Liver (tissue), 9 donors: ENCODE results near the gene SLC25A44. TPM values are rescaled to one million over a fixed set of nuclear protein-coding genes. Genes with fewer than 3 reads are reported as not detected.
A peak's percentile ranks its signal among the peaks of the same experiment; 100 is the strongest.

ENCODE experiments used
- DNase-seq: peaks from one replicate; pipeline ENCODE4 v3.0.0-alpha.2; 2017; ENCODE audit warnings: low spot score
- H3K27ac ChIP-seq, 2 donors: one replicate each; pipeline ENCODE4 v1.7.0; 2013; ENCODE audit warnings: inconsistent platforms in 2 of 2, low read length in 2 of 2, control low read depth in 1 of 2, low read depth in 1 of 2, mild to moderate bottlenecking in 1 of 2
- H3K27me3 ChIP-seq, 4 donors: one replicate each; pipeline versions ENCODE4 v1.6.1 to v1.7.0; 2013; ENCODE audit warnings: low read length in 3 of 4, inconsistent platforms in 1 of 4, mild to moderate bottlenecking in 1 of 4, moderate library complexity in 1 of 4; ENCODE audit not compliant: control insufficient read depth in 4 of 4, insufficient read depth in 4 of 4
- H3K36me3 ChIP-seq, 4 donors: one replicate each; pipeline versions ENCODE4 v1.6.1 to v1.7.0; 2013; ENCODE audit warnings: low read length in 3 of 4, mild to moderate bottlenecking in 3 of 4, low read depth in 1 of 4, moderate library complexity in 1 of 4; ENCODE audit not compliant: control insufficient read depth in 4 of 4, insufficient read depth in 3 of 4
- H3K4me1 ChIP-seq, 4 donors: one replicate each; pipeline versions ENCODE4 v1.6.1 to v1.7.0; 2013; ENCODE audit warnings: low read length in 3 of 4, mild to moderate bottlenecking in 3 of 4, moderate library complexity in 1 of 4; ENCODE audit not compliant: control insufficient read depth in 4 of 4, insufficient read depth in 4 of 4
- H3K4me3 ChIP-seq, 3 donors: one replicate each; pipeline versions ENCODE4 v1.6.1 to v1.7.0; 2013; ENCODE audit warnings: low read length in 3 of 3, control low read depth in 1 of 3, low read depth in 1 of 3, mild to moderate bottlenecking in 1 of 3
- H3K9ac ChIP-seq, 2 donors: one replicate each; pipeline ENCODE4 v1.7.0; 2013; ENCODE audit warnings: low read length in 2 of 2, mild to moderate bottlenecking in 2 of 2, moderate library complexity in 2 of 2, control low read depth in 1 of 2, low read depth in 1 of 2
- H3K9me3 ChIP-seq, 4 donors: one replicate each; pipeline versions ENCODE4 v1.6.1 to v1.7.0; 2013; ENCODE audit warnings: low read length in 3 of 4; ENCODE audit not compliant: control insufficient read depth in 4 of 4
- CTCF ChIP-seq: fragments of 150-350 bp; IDR thresholded peaks from 2 replicates; pipeline ENCODE4 v1.5.1; 2017; ENCODE audit warnings: improper control_type of control experiment, low read depth, low read length; ENCODE audit not compliant: missing input control
- EGR1 ChIP-seq, 2 donors: IDR thresholded peaks; 2 replicates each; pipeline ENCODE4 v1.6.1; 2016 to 2018; ENCODE audit warnings: antibody characterized with exemption in 2 of 2, low read depth in 2 of 2
- FOXA1 ChIP-seq: IDR thresholded peaks from 2 replicates; pipeline ENCODE4 v1.6.1; 2016; ENCODE audit warnings: antibody characterized with exemption
- FOXA2 ChIP-seq: IDR thresholded peaks from 2 replicates; pipeline ENCODE4 v1.6.1; 2016; ENCODE audit warnings: antibody characterized with exemption
- GABPA ChIP-seq, 2 donors: IDR thresholded peaks in 1 of 2; conservative IDR thresholded peaks in 1 of 2; 2 replicates each; pipeline ENCODE4 v1.6.1; 2016; ENCODE audit warnings: antibody characterized with exemption in 2 of 2, mild to moderate bottlenecking in 1 of 2, moderate library complexity in 1 of 2
- HNF4A ChIP-seq, 2 donors: conservative IDR thresholded peaks; 2 replicates each; pipeline ENCODE4 v1.6.1; 2016; ENCODE audit warnings: antibody characterized with exemption in 2 of 2, mild to moderate bottlenecking in 2 of 2
- JUND ChIP-seq, 2 donors: IDR thresholded peaks; 2 replicates each; pipeline ENCODE4 v1.6.1; 2016; ENCODE audit warnings: antibody characterized with exemption in 2 of 2
- NR2F2 ChIP-seq: IDR thresholded peaks from 2 replicates; pipeline ENCODE4 v1.6.1; 2016; ENCODE audit warnings: antibody characterized with exemption
- RAD21 ChIP-seq, 2 donors: IDR thresholded peaks; 2 replicates each; pipeline ENCODE4 v1.6.1; 2016; ENCODE audit warnings: antibody characterized with exemption in 2 of 2, mild to moderate bottlenecking in 2 of 2
- RXRA ChIP-seq, 2 donors: IDR thresholded peaks; 2 replicates each; pipeline ENCODE4 v1.6.1; 2017 to 2018; ENCODE audit warnings: antibody characterized with exemption in 2 of 2, mild to moderate bottlenecking in 1 of 2
- SP1 ChIP-seq: IDR thresholded peaks from 2 replicates; pipeline ENCODE4 v1.6.1; 2018; ENCODE audit warnings: antibody characterized with exemption, mild to moderate bottlenecking
- TAF1 ChIP-seq: conservative IDR thresholded peaks from 2 replicates; pipeline ENCODE4 v1.6.1; 2016; ENCODE audit warnings: antibody characterized with exemption, mild to moderate bottlenecking
- ZBTB33 ChIP-seq: IDR thresholded peaks from 2 replicates; pipeline ENCODE4 v1.6.1; 2016; ENCODE audit warnings: antibody characterized with exemption
- WGBS: extraction: QIAGEN DNeasy Blood & Tissue Kit; methylation state at CpG from one replicate; pipeline ENCODE4 v1.1.7; 2013; 5-methylcytosine and 5-hydroxymethylcytosine counted together
- polyA plus RNA-seq, 2 donors: library from polyadenylated mRNA; stranded (reverse) in 1 of 2; unstranded in 1 of 2; fragments of 200-250 nt in 1 of 2; fragments of >200 nt in 1 of 2; fragmentation: Nextera tagmentation in 1 of 2; extraction: Ambion mirVana in 1 of 2; gene quantifications; one replicate each; pipeline versions ENCODE4 v1.2.1 to v1.2.3, GENCODE V29; 2013 to 2015
- total RNA-seq, 2 donors: library from RNA; depleted of rRNA; stranded (reverse); fragments of >200 nt; gene quantifications; one replicate each; pipeline ENCODE4 v1.2.3, GENCODE V29; 2014
- TF ChIP-seq, protein P1 (sequence below): IDR thresholded peaks from 2 replicates; pipeline ENCODE4 v1.6.1; 2016; ENCODE audit warnings: antibody characterized with exemption, mild to moderate bottlenecking
- TF ChIP-seq, protein P2 (sequence below): IDR thresholded peaks from 2 replicates; pipeline ENCODE4 v1.6.1; 2016; ENCODE audit warnings: antibody characterized with exemption
- donor health status: healthy.
- donor health status: healthy.
- donor health status: healthy.
- donor health status: healthy.
- donor health status: healthy.

SLC25A44 gene
- total and polyA plus RNA-seq, 4 donors: 10.2 to 21.8 (median 15.9) TPM

DNA sequence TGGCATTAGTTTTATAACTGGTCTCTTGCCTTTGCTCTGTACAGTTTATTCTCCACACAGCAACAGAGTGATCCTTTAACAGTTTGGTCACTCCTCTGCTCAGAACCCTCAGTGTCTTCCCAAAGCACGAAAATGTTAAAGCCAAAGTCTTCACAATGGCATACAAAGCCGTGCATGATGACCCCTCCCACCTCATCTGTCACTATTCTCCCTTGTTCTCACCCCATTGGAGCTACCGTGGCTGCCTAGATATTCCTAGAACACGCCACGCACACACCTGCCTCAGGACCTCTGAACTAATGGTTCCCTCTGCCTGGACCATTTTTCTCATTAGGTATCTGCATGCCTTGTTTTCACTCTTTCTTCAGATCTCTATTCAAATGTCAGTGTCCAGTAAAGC lies 49.2 kb upstream of the SLC25A44 start:
- H3K9ac ChIP-seq: no peak overlapping the region
- no peak overlapping the region for H3K4me3 ChIP-seq
- no peaks in the 10 kb centered on the region for H3K27me3 ChIP-seq
- peaks cover 10 to 26% (median 15%) of the 10 kb centered on the region in 4 donors for H3K4me1 ChIP-seq
- TF ChIP-seq, protein P1, sequence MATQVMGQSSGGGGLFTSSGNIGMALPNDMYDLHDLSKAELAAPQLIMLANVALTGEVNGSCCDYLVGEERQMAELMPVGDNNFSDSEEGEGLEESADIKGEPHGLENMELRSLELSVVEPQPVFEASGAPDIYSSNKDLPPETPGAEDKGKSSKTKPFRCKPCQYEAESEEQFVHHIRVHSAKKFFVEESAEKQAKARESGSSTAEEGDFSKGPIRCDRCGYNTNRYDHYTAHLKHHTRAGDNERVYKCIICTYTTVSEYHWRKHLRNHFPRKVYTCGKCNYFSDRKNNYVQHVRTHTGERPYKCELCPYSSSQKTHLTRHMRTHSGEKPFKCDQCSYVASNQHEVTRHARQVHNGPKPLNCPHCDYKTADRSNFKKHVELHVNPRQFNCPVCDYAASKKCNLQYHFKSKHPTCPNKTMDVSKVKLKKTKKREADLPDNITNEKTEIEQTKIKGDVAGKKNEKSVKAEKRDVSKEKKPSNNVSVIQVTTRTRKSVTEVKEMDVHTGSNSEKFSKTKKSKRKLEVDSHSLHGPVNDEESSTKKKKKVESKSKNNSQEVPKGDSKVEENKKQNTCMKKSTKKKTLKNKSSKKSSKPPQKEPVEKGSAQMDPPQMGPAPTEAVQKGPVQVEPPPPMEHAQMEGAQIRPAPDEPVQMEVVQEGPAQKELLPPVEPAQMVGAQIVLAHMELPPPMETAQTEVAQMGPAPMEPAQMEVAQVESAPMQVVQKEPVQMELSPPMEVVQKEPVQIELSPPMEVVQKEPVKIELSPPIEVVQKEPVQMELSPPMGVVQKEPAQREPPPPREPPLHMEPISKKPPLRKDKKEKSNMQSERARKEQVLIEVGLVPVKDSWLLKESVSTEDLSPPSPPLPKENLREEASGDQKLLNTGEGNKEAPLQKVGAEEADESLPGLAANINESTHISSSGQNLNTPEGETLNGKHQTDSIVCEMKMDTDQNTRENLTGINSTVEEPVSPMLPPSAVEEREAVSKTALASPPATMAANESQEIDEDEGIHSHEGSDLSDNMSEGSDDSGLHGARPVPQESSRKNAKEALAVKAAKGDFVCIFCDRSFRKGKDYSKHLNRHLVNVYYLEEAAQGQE: no peak
- TF ChIP-seq EGR1 (IDR thresholded peaks at IDR 0.05; ENCODE audit: low read depth in 2 of 2) (no peak), NR2F2 (no peak), JUND (IDR thresholded peaks at IDR 0.05) (no peak)
- WGBS: 75% methylated on average over 5 of the region's 5 CpGs
- peaks cover 0 to 1% (median 0%) of the 10 kb centered on the region in 4 donors for H3K36me3 ChIP-seq
- H3K9me3 ChIP-seq: no peaks in the 10 kb centered on the region
- H3K27ac ChIP-seq: no peak overlapping the region
- no peak for DNase-seq

DNA sequence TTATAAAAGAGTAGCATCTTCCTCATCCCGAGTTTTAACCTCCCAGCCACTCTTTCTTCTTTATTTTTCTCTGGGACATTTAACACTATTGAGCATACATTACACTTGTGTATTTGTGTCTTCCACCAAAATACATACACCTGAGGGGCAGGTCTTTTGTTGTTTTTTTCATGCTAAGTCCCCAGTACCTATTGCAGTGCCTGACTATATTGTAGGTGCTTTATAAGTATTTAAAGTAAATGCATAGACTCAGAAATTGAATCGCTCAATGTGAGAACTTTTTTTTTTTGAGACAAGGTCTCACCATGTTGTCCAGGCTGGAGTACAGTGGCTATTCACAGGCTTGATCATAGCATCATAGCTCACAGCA lies 48.3 kb upstream of the SLC25A44 start:
- Histone ChIP-seq H3K4me3 (no peak overlapping the region), H3K27me3 (no peaks in the 10 kb centered on the region), H3K9ac (no peak overlapping the region), H3K36me3 (no peaks in the 10 kb centered on the region), H3K9me3 (no peaks in the 10 kb centered on the region), H3K4me1 (peaks cover 10 to 26% (median 15%) of the 10 kb centered on the region in 4 donors), H3K27ac (no peak overlapping the region)
- DNase-seq: no peak
- TF ChIP-seq EGR1 (IDR thresholded peaks at IDR 0.05; ENCODE audit: low read depth in 2 of 2): no peak
- WGBS: 79% methylated on average over 2 of the region's 2 CpGs

DNA sequence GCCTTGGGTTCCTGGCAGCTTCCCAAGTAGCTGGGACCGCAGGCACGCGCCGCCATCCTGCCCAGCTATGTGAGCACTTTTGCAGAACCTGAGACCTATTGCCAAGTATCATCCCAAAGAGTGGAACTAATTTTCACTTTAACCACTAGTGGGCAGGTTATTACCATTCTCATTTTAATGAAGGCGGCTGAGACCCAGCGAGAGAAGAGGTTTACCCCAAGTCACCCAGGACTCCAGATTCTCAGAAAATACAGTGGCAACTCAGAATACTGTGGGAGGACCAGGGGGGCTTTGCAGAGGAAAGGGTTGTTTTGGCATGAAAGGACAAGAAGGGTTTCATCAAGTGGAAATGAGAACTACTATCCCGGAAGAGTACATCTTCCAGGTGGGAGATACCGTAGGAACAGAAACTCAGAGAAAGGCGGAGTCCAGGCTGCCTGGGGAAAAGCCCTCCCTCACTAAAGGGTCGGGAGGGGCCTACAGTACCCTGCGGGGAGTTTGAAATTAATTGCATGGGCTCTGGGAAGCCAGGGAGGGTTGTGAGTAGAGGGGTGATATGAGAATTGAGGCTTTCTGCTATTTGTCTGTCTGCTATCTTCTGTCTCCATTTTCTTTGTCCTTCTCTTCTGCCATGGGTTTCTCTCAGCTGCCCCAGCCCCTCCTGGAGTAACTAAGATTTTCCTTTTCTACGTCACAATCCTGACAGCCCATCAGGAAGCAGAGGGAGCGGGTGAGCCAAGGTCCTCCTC lies 47.7 kb upstream of the SLC25A44 start:
- no peak for DNase-seq
- no peaks in the 10 kb centered on the region for H3K27me3 ChIP-seq
- H3K4me3 ChIP-seq: no peak overlapping the region
- no peak overlapping the region for H3K27ac ChIP-seq
- H3K36me3 ChIP-seq: no peaks in the 10 kb centered on the region
- peak overlapping the region; percentile 26 to 55 for H3K9ac ChIP-seq
- H3K9me3 ChIP-seq: no peaks in the 10 kb centered on the region
- peaks cover 10 to 22% (median 15%) of the 10 kb centered on the region in 4 donors for H3K4me1 ChIP-seq
- 13% methylated on average over 13 of the region's 13 CpGs for WGBS
- no peak for TF ChIP-seq NR2F2
- TF ChIP-seq FOXA1: no peak
- TF ChIP-seq TAF1: no peak
- no peak for TF ChIP-seq GABPA (IDR thresholded peaks at IDR 0.05 in 1 of 2, conservative IDR thresholded peaks at IDR 0.05 in 1 of 2)
- TF ChIP-seq ZBTB33: no peak
- TF ChIP-seq RAD21 (IDR thresholded peaks at IDR 0.05): peak; percentile 93 to 96
- peak; percentile 31 to 35 for TF ChIP-seq HNF4A (conservative IDR thresholded peaks at IDR 0.05)
- peak; percentile 82 for TF ChIP-seq CTCF
- no peak for TF ChIP-seq JUND (IDR thresholded peaks at IDR 0.05)
- TF ChIP-seq FOXA2: no peak
- peak; percentile 28 for TF ChIP-seq RXRA (IDR thresholded peaks at IDR 0.05)
- TF ChIP-seq, protein P1: no peak
- peak; percentile 9 for TF ChIP-seq SP1
- TF ChIP-seq, protein P2, sequence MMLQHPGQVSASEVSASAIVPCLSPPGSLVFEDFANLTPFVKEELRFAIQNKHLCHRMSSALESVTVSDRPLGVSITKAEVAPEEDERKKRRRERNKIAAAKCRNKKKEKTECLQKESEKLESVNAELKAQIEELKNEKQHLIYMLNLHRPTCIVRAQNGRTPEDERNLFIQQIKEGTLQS: no peak
- TF ChIP-seq EGR1 (IDR thresholded peaks at IDR 0.05; ENCODE audit: low read depth in 2 of 2): no peak
